T-helper 17 cell (primary cell): ENCODE measurements around the gene DSTN. TPM values are rescaled to one million over a fixed set of nuclear protein-coding genes. Genes with fewer than 3 reads are reported as not detected.

Source experiments
- ATAC-seq: fragments of 150-1000 bp; cut with Tn5 transposase; 2 replicates; pipeline ENCODE4 v1.10.0; 2021; ENCODE audit warnings: mild to moderate bottlenecking, moderate library complexity
- DNase-seq, 3 donors: peaks; one replicate each; pipeline versions ENCODE4 v3.0.0 to v3.0.0-alpha.2; 2020 to 2021
- H3K9me3 ChIP-seq: one replicate; pipeline ENCODE4 v1.7.0; 2013; ENCODE audit warnings: low read length, mild to moderate bottlenecking; ENCODE audit not compliant: control insufficient read depth, poor library complexity, severe bottlenecking
- H3K27ac Mint-ChIP-seq: one replicate; pipeline ENCODE4 v1.8.0; 2022; ENCODE audit warnings: mild to moderate bottlenecking, moderate library complexity, mixed read lengths
- H3K27me3 Mint-ChIP-seq: one replicate; pipeline ENCODE4 v1.8.0; 2022; ENCODE audit warnings: mixed read lengths
- H3K36me3 Mint-ChIP-seq: one replicate; pipeline ENCODE4 v1.8.0; 2022; ENCODE audit warnings: low read depth, mixed read lengths
- H3K4me1 Mint-ChIP-seq: one replicate; pipeline ENCODE4 v1.8.0; 2022; ENCODE audit warnings: mild to moderate bottlenecking, mixed read lengths
- H3K4me3 Mint-ChIP-seq: one replicate; pipeline ENCODE4 v1.8.0; 2022; ENCODE audit warnings: mild to moderate bottlenecking, moderate library complexity, mixed read lengths
- total RNA-seq, 4 donors: library from RNA in 2 of 4; stranded (reverse) in 2 of 4; gene quantifications; one replicate each; pipeline ENCODE4 v1.2.3 and lab custom pipeline; 2022 to 2026

The DSTN gene
- total RNA-seq, 2 donors from 2014 or later, result 41.4 to 46.5 TPM

DNA sequence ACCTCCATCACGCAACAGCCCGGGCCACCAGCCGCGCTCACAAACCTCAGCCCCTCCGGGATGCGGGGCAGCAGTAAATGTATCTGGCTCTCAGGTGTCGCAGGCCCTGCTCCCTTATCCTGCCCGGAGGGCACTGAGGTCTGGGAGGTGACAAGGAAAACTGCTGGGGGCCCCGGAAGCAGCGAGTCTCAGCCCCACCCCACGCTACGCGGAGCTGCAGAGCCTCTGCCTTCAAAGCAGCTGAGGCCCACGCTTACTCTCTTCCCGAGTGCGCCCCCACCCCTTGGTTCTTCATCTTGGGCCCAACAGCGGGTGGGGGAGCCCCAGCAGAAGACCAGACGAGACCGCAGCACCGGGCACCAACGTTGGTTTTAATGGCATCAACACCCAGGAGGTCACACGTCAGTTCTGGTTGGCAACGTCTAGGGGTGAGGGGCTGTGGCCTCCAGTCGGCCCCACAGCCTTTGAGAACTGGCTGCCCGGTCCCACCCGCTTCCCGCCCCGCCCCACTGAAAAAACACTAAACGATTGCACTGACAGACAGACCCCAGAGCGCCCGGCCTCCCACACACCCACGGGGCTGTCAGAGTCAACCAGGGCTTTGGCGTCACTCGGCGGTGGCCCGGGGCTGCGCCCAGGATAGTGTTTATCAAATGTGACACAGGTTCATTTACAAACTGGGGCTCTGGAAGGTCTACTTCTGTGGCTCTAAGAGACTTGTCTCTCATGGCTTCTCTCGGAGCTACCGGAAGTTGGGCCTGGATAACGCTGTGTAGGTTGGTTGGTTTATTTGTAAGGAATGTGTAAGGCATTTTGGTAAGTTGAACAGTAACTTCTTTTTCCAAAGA, 43.7 kb downstream of the DSTN start:
- no peaks in the 10 kb centered on the region for H3K9me3 ChIP-seq
- Mint-ChIP-seq H3K4me1 (peaks cover 22% of the 10 kb centered on the region), H3K36me3 (peaks cover 2% of the 10 kb centered on the region), H3K27ac (peak overlapping the region; percentile 91), H3K27me3 (no peaks in the 10 kb centered on the region), H3K4me3 (no peak overlapping the region)
- ATAC-seq (no peak), DNase-seq (no peak)

DNA sequence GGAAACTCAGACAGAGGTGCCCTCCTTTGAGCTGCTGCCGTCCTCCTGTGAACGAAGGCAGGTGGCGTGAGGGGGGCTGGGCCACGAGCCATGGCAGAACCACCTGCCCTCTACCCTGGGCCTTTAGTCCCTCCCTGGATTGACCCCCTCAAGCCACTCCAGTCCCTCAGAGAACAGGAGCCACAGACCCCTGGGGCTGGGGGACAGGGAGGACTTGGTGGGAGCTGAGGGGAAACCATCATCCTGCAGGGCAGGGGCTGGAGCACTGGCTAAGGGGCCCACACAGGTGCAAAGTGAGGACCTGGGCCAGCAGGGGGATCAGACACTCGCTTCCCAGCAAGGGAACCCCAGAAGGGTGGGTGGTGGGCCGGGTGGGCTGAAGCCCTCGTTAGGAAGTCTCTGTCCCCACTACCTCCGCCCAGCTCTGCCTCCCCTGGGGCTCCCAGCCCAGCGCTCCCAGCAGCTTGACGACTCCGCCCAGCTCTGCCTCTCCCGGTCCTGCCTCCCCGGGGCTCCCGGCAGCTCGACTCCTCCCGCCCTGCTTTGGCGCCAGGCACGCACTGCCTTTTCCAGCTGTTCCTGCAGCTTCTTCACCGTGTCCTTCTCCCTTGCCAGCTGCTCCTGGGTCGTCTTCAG, 44.4 kb downstream of the DSTN start:
- ATAC-seq (no peak), DNase-seq (peak in 1 of 3 donors; percentile 6)
- Mint-ChIP-seq H3K36me3 (peaks cover 2% of the 10 kb centered on the region), H3K27ac (peak overlapping the region; percentile 29), H3K27me3 (no peaks in the 10 kb centered on the region), H3K4me1 (peaks cover 20% of the 10 kb centered on the region), H3K4me3 (no peak overlapping the region)
- no peaks in the 10 kb centered on the region for H3K9me3 ChIP-seq

DNA sequence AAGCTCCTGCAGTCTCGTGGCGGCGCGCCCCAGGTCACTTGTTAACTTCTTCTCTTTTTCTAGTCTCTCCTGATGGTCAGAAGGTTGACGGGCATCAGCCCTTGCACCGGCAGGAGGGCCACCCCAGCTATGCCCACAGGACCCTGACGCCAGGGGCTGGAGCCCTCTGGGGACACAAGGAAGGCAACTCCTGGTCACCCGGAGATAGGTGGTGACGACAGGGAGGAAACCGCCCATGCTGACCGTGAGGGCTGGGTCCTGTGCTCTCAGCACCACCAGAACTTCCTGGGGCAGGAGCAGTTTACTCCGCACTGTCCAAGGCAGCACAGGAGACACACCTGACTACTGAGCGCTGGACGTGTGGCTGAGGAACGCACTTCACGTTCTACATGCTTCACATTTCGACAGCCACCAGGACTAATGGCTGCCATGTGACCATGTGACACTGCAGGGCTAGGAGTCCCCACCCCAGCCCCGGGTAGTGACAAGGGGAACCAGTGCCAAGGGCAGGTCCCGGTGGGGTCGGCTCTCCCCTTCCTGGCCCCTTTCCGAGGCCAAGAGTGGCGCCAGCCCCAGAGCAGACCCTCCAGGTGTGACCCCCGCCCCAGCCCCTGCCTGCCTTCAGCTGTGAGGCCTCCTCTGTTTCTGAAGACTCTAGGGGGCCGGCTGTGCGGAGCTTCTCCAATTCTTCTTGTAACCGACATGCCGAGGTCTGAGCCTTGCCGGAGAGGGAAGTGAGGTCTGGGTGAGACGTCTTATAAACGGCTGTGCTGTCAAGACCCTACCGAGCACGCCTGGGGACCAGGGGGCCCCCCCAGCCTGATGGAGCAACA, 45.2 kb downstream of the DSTN start:
- Mint-ChIP-seq H3K36me3 (peaks cover 2% of the 10 kb centered on the region), H3K4me1 (peaks cover 14% of the 10 kb centered on the region), H3K27ac (peak overlapping the region; percentile 29), H3K4me3 (no peak overlapping the region), H3K27me3 (no peaks in the 10 kb centered on the region)
- peak in 1 of 3 donors; percentile 7 for DNase-seq
- no peak for ATAC-seq
- no peaks in the 10 kb centered on the region for H3K9me3 ChIP-seq

- Mint-ChIP-seq H3K27ac (no peak overlapping the region), H3K27me3 (no peaks in the 10 kb centered on the region), H3K4me3 (no peak overlapping the region), H3K36me3 (peaks cover 2% of the 10 kb centered on the region), H3K4me1 (peaks cover 7% of the 10 kb centered on the region)
- H3K9me3 ChIP-seq, result no peaks in the 10 kb centered on the region
- DNase-seq, result no peak
- no peak for ATAC-seq
These were observed 46.0 kb downstream of the DSTN start for GRCh38 chr20:17615645-17616479.

- H3K4me1 Mint-ChIP-seq, result peaks cover 7% of the 10 kb centered on the region
- DNase-seq (peak in 2 of 3 donors; percentile 3 to 8), ATAC-seq (no peak)
- no peak overlapping the region for H3K27ac Mint-ChIP-seq
- no peaks in the 10 kb centered on the region for H3K27me3 Mint-ChIP-seq
- peaks cover 2% of the 10 kb centered on the region for H3K36me3 Mint-ChIP-seq
- no peak overlapping the region for H3K4me3 Mint-ChIP-seq
- no peaks in the 10 kb centered on the region for H3K9me3 ChIP-seq
These were observed 46.8 kb downstream of the DSTN start for GRCh38 chr20:17616480-17617211.

DNA sequence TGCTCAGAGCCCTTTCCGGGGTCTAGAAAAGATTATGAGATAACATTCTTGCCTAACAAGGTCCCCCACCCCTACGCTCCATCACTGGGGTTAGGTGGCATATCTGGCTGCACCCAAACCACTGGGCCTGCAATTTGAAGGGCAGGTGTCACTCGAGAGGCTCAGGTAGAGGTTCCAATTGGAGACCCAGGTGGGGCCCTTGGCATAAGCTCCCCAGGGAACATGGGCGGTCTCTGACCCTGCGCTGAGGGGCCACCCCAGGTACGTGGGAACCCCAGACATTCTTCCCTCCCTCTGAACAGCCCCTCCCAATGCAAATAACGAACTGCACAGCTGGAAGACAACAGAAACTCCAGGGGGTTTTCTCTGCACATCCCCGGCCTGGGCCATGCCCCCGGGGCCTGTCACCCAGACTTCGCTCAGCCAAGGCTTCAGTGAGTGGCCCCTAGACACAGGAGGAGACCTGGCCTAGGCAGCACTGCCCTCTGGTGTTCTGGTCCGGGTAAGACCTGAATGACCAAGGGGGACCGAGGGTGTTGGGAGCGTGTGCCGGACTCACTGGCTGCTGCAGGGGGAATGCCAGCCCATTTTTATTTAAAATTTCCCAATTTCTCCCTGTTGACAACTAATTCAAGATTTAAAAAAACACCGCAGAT, 47.5 kb downstream of the DSTN start:
- Mint-ChIP-seq H3K4me1 (peaks cover 5% of the 10 kb centered on the region), H3K27ac (peak overlapping the region; percentile 19), H3K36me3 (peaks cover 2% of the 10 kb centered on the region), H3K27me3 (no peaks in the 10 kb centered on the region), H3K4me3 (no peak overlapping the region)
- ATAC-seq, result peak; percentile 64
- H3K9me3 ChIP-seq, result no peaks in the 10 kb centered on the region
- peak; percentile 13 to 30 (median 20) for DNase-seq

- Mint-ChIP-seq H3K36me3 (peaks cover 2% of the 10 kb centered on the region), H3K27ac (peak overlapping the region; percentile 19), H3K4me3 (no peak overlapping the region), H3K4me1 (peaks cover 2% of the 10 kb centered on the region), H3K27me3 (no peaks in the 10 kb centered on the region)
- ATAC-seq (no peak), DNase-seq (peak in 1 of 3 donors; percentile 3)
- H3K9me3 ChIP-seq, result no peaks in the 10 kb centered on the region
These were observed 48.2 kb downstream of the DSTN start for GRCh38 chr20:17617868-17618672.

- no peaks in the 10 kb centered on the region for H3K9me3 ChIP-seq
- ATAC-seq, result no peak
- H3K27me3 Mint-ChIP-seq, result no peaks in the 10 kb centered on the region
- H3K4me1 Mint-ChIP-seq, result peaks cover 2% of the 10 kb centered on the region
- H3K36me3 Mint-ChIP-seq, result peaks cover 2% of the 10 kb centered on the region
- DNase-seq, result no peak
- H3K27ac Mint-ChIP-seq, result no peak overlapping the region
- H3K4me3 Mint-ChIP-seq, result no peak overlapping the region
These were observed 48.8 kb downstream of the DSTN start for GRCh38 chr20:17618673-17619013.

DNA sequence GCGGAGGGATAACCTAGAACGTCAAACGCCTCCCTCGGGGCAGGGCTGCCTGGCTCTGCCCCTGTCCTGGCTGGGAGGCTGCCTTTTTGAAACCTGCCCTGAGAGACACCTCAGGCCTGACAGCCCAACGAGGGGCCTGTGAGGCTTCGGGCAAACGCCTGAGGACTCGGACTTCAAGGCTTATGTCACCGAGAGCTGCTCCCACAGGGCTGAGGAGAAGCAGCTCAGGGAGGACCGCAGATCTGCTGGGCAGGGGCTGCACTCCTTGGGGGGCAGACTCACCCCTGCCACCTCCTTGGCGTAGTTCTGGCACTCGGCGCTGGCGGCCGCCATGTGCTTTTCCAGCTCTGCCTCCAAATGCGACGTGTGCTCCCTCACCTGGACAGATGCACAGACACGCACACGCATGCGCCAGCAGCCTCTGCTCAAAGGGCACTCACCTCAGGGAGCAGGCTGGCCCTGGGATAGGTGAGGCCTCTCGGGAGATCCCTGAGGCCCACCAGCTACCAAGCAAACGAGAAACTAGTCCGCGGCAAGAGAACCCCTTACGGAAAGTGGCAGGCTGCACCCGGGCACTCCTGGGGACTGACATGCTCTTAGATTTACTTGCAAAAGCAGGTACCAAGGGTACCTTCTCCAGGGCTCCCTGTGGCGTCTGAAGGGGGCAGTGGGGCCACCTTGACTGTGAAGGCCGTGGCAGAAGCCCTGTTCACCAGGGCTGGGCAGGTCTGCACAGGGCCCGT, 49.6 kb downstream of the DSTN start:
- H3K9me3 ChIP-seq, result no peaks in the 10 kb centered on the region
- H3K27ac Mint-ChIP-seq, result no peak overlapping the region
- DNase-seq (peak in 2 of 3 donors; percentile 4), ATAC-seq (no peak)
- no peaks in the 10 kb centered on the region for H3K27me3 Mint-ChIP-seq
- H3K4me1 Mint-ChIP-seq, result no peaks in the 10 kb centered on the region
- H3K4me3 Mint-ChIP-seq, result no peak overlapping the region
- H3K36me3 Mint-ChIP-seq, result peaks cover 2% of the 10 kb centered on the region

- no peak overlapping the region for H3K27ac Mint-ChIP-seq
- DNase-seq (peak in 2 of 3 donors; percentile 4 to 10), ATAC-seq (no peak)
- no peaks in the 10 kb centered on the region for H3K9me3 ChIP-seq
- peaks cover 2% of the 10 kb centered on the region for H3K36me3 Mint-ChIP-seq
- H3K27me3 Mint-ChIP-seq, result no peaks in the 10 kb centered on the region
- H3K4me1 Mint-ChIP-seq, result no peaks in the 10 kb centered on the region
- H3K4me3 Mint-ChIP-seq, result no peak overlapping the region
These were observed 50.7 kb downstream of the DSTN start for GRCh38 chr20:17620371-17621228.
